ENCODE results near the gene SLIT3.

Gene SLIT3

GRCh38 chr5:168773226-168773625 lies 527.7 kb downstream of the SLIT3 start:
- Histone ChIP-seq H3K36me3 (ENCODE audit: insufficient read depth, low read length) (no peaks in the 10 kb centered on the region), H3K4me2 (ENCODE audit: low read depth, low read length, poor library complexity, severe bottlenecking) (no peak overlapping the region), H3K4me3 (ENCODE audit: low read length, poor library complexity, severe bottlenecking) (no peak overlapping the region), H3K9ac (ENCODE audit: low read depth, low read length, poor library complexity, severe bottlenecking) (no peak overlapping the region), H3K79me2 (ENCODE audit: insufficient read depth, low read length) (no peaks in the 10 kb centered on the region), H4K20me1 (ENCODE audit: insufficient read depth, low read length, poor library complexity, severe bottlenecking) (no peaks in the 10 kb centered on the region), H2AFZ (ENCODE audit: low read length) (no peak overlapping the region), H3K9me3 (ENCODE audit: insufficient read depth, low read depth, low read length) (no peaks in the 10 kb centered on the region), H3K4me1 (ENCODE audit: insufficient read depth, low read length, poor library complexity, severe bottlenecking) (peaks cover 2% of the 10 kb centered on the region), H3K9me2 (replicated peaks; ENCODE audit: low read depth, low read length) (no peaks in the 10 kb centered on the region), H3F3A (ENCODE audit: low read depth) (no peaks in the 10 kb centered on the region), H3K27me3 (ENCODE audit: insufficient read depth, low read length, poor library complexity, severe bottlenecking) (no peaks in the 10 kb centered on the region)
- no peak for TF ChIP-seq CTCF (conservative IDR thresholded peaks at IDR 0.05; ENCODE audit: low read length)
- TF ChIP-seq EZH2phosphoT487 (IDR thresholded peaks at IDR 0.05; ENCODE audit: borderline replicate concordance): no peak

- TF ChIP-seq EZH2phosphoT487 (IDR thresholded peaks at IDR 0.05; ENCODE audit: borderline replicate concordance): no peak
- TF ChIP-seq CTCF (conservative IDR thresholded peaks at IDR 0.05; ENCODE audit: low read length): no peak
- Histone ChIP-seq H3K4me1 (ENCODE audit: insufficient read depth, low read length, poor library complexity, severe bottlenecking) (peaks cover 2% of the 10 kb centered on the region), H3F3A (ENCODE audit: low read depth) (no peaks in the 10 kb centered on the region), H3K27me3 (ENCODE audit: insufficient read depth, low read length, poor library complexity, severe bottlenecking) (no peaks in the 10 kb centered on the region), H3K9ac (ENCODE audit: low read depth, low read length, poor library complexity, severe bottlenecking) (no peak overlapping the region), H4K20me1 (ENCODE audit: insufficient read depth, low read length, poor library complexity, severe bottlenecking) (no peaks in the 10 kb centered on the region), H2AFZ (ENCODE audit: low read length) (no peak overlapping the region), H3K79me2 (ENCODE audit: insufficient read depth, low read length) (no peaks in the 10 kb centered on the region), H3K4me2 (ENCODE audit: low read depth, low read length, poor library complexity, severe bottlenecking) (no peak overlapping the region), H3K9me2 (replicated peaks; ENCODE audit: low read depth, low read length) (no peaks in the 10 kb centered on the region), H3K4me3 (ENCODE audit: low read length, poor library complexity, severe bottlenecking) (no peak overlapping the region), H3K36me3 (ENCODE audit: insufficient read depth, low read length) (no peaks in the 10 kb centered on the region), H3K9me3 (ENCODE audit: insufficient read depth, low read depth, low read length) (no peaks in the 10 kb centered on the region)
Measured at GRCh38 chr5:168772316-168772961, 528.5 kb downstream of the SLIT3 start.

- H3K9ac ChIP-seq (ENCODE audit: low read depth, low read length, poor library complexity, severe bottlenecking): no peak overlapping the region
- peaks cover 2% of the 10 kb centered on the region for H3K4me1 ChIP-seq (ENCODE audit: insufficient read depth, low read length, poor library complexity, severe bottlenecking)
Measured at GRCh38 chr5:168771678-168772077, 529.3 kb downstream of the SLIT3 start.

More at GRCh38 chr5:168771678-168772077, 529.3 kb downstream of the SLIT3 start:
- Histone ChIP-seq H3K4me3 (ENCODE audit: low read length, poor library complexity, severe bottlenecking) (no peak overlapping the region), H4K20me1 (ENCODE audit: insufficient read depth, low read length, poor library complexity, severe bottlenecking) (no peaks in the 10 kb centered on the region), H3F3A (ENCODE audit: low read depth) (no peaks in the 10 kb centered on the region), H3K9me3 (ENCODE audit: insufficient read depth, low read depth, low read length) (no peaks in the 10 kb centered on the region), H3K27me3 (ENCODE audit: insufficient read depth, low read length, poor library complexity, severe bottlenecking) (no peaks in the 10 kb centered on the region), H3K4me2 (ENCODE audit: low read depth, low read length, poor library complexity, severe bottlenecking) (no peak overlapping the region), H2AFZ (ENCODE audit: low read length) (no peak overlapping the region), H3K36me3 (ENCODE audit: insufficient read depth, low read length) (no peaks in the 10 kb centered on the region), H3K79me2 (ENCODE audit: insufficient read depth, low read length) (no peaks in the 10 kb centered on the region), H3K9me2 (replicated peaks; ENCODE audit: low read depth, low read length) (no peaks in the 10 kb centered on the region)
- TF ChIP-seq EZH2phosphoT487 (IDR thresholded peaks at IDR 0.05; ENCODE audit: borderline replicate concordance) (no peak), CTCF (conservative IDR thresholded peaks at IDR 0.05; ENCODE audit: low read length) (no peak)

All from Loucy (cell line).